ENCODE data around the gene GPHN.

GPHN gene

DNA sequence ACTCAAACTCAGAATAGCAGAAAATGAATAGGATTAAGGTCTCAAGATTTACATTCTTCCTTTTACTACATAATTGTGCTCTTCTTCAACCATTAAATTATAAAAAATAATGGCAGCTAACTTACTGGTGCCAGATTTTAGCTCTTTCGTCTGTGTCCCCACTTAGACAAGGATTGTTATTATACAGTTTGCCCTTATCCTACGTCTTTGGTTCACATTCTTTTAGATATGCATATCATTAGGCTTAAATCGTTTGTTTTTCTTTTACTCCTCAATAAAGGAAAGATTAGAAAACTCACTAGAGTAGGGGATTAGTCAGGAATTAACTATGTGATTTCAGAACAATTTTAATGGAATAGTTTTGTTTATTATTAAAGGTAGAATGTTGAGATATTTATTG, 551.6 kb downstream of the GPHN start:
- no peak for TF ChIP-seq TAF1 (IDR thresholded peaks at IDR 0.05; ENCODE audit: borderline replicate concordance, insufficient read depth, low read length)
- TF ChIP-seq FOXP2 (optimal IDR thresholded peaks at IDR 0.05; ENCODE audit: borderline replicate concordance, extremely low read depth, extremely low read length, insufficient read depth) = no peak
- TF ChIP-seq SIN3A (IDR thresholded peaks at IDR 0.05; ENCODE audit: borderline replicate concordance, insufficient read depth, low read length) = no peak
- no peak for TF ChIP-seq POLR2AphosphoS5 (IDR thresholded peaks at IDR 0.05; ENCODE audit: low read depth, low read length)
- TF ChIP-seq REST (IDR thresholded peaks at IDR 0.05; ENCODE audit: insufficient read depth in 1 of 2, low read depth in 2 of 2, low read length in 2 of 2) = no peak

GRCh38 chr14:67060546-67060945, 552.6 kb downstream of the GPHN start:
- TF ChIP-seq POLR2AphosphoS5 (IDR thresholded peaks at IDR 0.05; ENCODE audit: low read depth, low read length) (no peak), FOXP2 (optimal IDR thresholded peaks at IDR 0.05; ENCODE audit: borderline replicate concordance, extremely low read depth, extremely low read length, insufficient read depth) (no peak), TAF1 (IDR thresholded peaks at IDR 0.05; ENCODE audit: borderline replicate concordance, insufficient read depth, low read length) (no peak), SIN3A (IDR thresholded peaks at IDR 0.05; ENCODE audit: borderline replicate concordance, insufficient read depth, low read length) (no peak), REST (IDR thresholded peaks at IDR 0.05; ENCODE audit: insufficient read depth in 1 of 2, low read depth in 2 of 2, low read length in 2 of 2) (no peak)

- TF ChIP-seq FOXP2 (optimal IDR thresholded peaks at IDR 0.05; ENCODE audit: borderline replicate concordance, extremely low read depth, extremely low read length, insufficient read depth) (no peak), TAF1 (IDR thresholded peaks at IDR 0.05; ENCODE audit: borderline replicate concordance, insufficient read depth, low read length) (no peak), SIN3A (IDR thresholded peaks at IDR 0.05; ENCODE audit: borderline replicate concordance, insufficient read depth, low read length) (no peak), POLR2AphosphoS5 (IDR thresholded peaks at IDR 0.05; ENCODE audit: low read depth, low read length) (no peak), REST (IDR thresholded peaks at IDR 0.05; ENCODE audit: insufficient read depth in 1 of 2, low read depth in 2 of 2, low read length in 2 of 2) (no peak)
These were observed 560.3 kb downstream of the GPHN start for GRCh38 chr14:67068251-67068650.

- TF ChIP-seq POLR2AphosphoS5 (IDR thresholded peaks at IDR 0.05; ENCODE audit: low read depth, low read length) (no peak), REST (IDR thresholded peaks at IDR 0.05; ENCODE audit: insufficient read depth in 1 of 2, low read depth in 2 of 2, low read length in 2 of 2) (no peak), TAF1 (IDR thresholded peaks at IDR 0.05; ENCODE audit: borderline replicate concordance, insufficient read depth, low read length) (no peak), SIN3A (IDR thresholded peaks at IDR 0.05; ENCODE audit: borderline replicate concordance, insufficient read depth, low read length) (no peak), FOXP2 (optimal IDR thresholded peaks at IDR 0.05; ENCODE audit: borderline replicate concordance, extremely low read depth, extremely low read length, insufficient read depth) (no peak)
These were observed 563.6 kb downstream of the GPHN start for GRCh38 chr14:67071506-67071905.

- TF ChIP-seq POLR2AphosphoS5 (IDR thresholded peaks at IDR 0.05; ENCODE audit: low read depth, low read length) (no peak), FOXP2 (optimal IDR thresholded peaks at IDR 0.05; ENCODE audit: borderline replicate concordance, extremely low read depth, extremely low read length, insufficient read depth) (no peak), REST (IDR thresholded peaks at IDR 0.05; ENCODE audit: insufficient read depth in 1 of 2, low read depth in 2 of 2, low read length in 2 of 2) (no peak), SIN3A (IDR thresholded peaks at IDR 0.05; ENCODE audit: borderline replicate concordance, insufficient read depth, low read length) (no peak), TAF1 (IDR thresholded peaks at IDR 0.05; ENCODE audit: borderline replicate concordance, insufficient read depth, low read length) (no peak)
These were observed 570.0 kb downstream of the GPHN start for GRCh38 chr14:67077921-67078320.

Measured in PFSK-1 (cell line).